PC-9 (cell line): ENCODE data around the gene MOCOS.

ENCODE experiments used
- CTCF ChIP-seq: fragments of 200-600 bp; sonication (generic); conservative IDR thresholded peaks from 2 replicates; pipeline ENCODE4 v1.6.1; 2017; ENCODE audit warnings: mixed run types, antibody characterized with exemption, mild to moderate bottlenecking, moderate library complexity
- EZH2 ChIP-seq: fragments of 200-600 bp; sonication (generic); IDR thresholded peaks from 2 replicates; pipeline ENCODE4 v1.8.0; 2017; ENCODE audit warnings: antibody characterized with exemption, low read depth

GRCh38 chr18:36181898-36182506, 5.3 kb upstream of the MOCOS start:
- TF ChIP-seq EZH2 (no peak), CTCF (no peak)
